HG03521 (cell line): ENCODE results near the gene DDRGK1.
A peak's percentile ranks its signal among the peaks of the same experiment; 100 is the strongest.
"Not testable (repeated sequence)": the region's sequence is repeated elsewhere in the genome, so short reads cannot be mapped to it uniquely, and the experiment has no call there.

ENCODE experiments used
- ATAC-seq: cut with Tn5 transposase; IDR thresholded peaks from one replicate; pipeline ENCODE4 v1.9.1; 2021; ENCODE audit warnings: mild to moderate bottlenecking, moderate library complexity; ENCODE audit not compliant: unreplicated experiment

Gene DDRGK1

DNA sequence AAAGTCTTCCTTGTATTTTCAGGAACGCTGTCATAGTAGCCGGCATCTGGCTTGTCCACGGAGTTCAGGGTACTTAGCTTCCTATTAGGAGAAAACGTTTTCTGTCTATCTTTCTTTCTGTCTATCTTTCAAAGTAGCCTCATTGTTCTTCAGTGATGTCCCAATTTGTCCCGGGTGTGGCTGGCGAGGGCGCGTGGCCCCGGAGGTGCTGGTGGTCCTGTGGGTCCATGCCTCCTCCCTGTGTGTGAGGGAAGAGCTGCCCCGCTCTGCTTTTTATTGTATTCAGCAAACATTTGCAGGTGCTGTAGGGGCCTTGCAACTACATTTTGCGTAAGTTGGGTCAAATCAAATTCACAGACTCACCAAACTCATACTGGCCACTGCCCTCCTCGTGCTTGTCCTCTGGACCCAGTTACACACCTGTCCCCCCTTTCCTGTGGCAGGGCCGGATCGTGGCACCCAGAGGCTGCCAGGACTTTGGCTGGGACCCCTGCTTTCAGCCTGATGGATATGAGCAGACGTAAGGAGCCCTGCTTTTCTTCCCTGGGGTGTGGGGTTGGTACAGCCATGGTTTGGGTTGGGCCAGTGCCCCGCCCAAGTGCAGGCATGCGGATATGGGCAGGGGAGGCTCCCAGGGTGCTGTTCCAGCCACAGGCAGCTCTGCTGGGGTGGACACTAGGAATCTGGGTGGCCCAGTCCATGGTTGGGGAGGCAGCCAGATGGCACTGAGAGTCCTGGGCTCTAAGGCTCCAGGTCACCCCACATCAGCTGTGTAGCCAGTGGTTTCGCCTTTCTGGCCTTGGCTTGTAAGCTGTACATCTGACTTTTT, 17.1 kb upstream of the DDRGK1 start:
- ATAC-seq: no peak

DNA sequence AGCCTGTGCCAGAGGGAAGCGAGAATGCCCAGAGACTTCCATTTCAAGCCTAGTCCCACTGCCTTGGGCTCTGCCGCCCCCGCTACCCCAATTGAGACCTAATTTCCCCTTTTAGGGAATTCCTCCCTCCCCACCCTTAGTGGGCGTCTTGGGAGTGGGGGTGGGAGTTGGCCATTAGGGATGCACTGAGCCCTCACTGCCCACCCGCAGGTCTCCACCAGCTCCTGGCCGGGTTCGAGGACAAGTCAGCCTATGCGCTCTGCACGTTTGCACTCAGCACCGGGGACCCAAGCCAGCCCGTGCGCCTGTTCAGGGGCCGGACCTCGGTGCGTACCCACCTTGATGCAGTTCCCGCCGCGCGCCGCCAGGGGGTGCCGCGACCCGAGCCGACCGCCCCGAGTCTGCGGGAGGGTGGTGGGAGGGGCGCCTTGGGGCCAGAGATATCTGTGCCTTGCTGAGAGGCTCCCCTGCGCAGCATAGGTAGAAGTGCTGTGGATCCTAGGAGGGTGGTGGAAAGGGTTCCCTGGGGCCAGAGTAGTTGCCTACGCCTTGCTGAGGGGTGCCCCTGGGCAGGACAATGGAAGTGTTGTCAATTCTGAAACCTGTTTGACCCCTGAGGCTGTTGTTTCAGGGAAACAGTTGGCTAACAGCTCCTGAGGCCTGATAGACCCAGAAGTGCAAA, 14.0 kb upstream of the DDRGK1 start:
- ATAC-seq: peak; percentile 65

DNA sequence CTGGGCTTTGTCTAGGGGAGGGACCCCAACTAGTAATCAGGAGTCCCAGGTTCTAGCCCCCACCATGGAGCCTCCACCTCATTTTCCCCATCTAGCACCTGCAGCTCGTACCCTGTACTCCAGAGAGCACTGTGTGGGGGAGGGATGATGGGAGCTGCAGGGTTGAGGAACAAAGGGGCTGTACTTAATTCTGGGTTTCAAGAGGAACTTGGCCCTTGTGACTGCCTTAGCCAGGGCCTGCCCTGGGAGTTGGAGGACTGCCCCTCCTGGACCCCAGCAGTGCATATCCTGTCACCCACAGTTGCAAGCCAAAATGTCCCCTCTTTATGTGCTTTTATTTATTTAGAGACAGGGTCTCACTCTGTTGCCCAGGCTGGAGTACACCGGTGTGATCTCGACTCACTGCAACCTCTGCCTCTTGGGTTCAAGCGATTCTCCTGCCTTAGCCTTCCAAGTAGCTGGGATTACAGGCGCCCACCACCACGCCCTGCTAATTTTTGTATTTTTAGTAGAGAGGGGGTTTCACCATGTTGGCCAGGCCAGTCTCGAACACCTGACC, 11.0 kb upstream of the DDRGK1 start:
- not testable (repeated sequence) for ATAC-seq

DNA sequence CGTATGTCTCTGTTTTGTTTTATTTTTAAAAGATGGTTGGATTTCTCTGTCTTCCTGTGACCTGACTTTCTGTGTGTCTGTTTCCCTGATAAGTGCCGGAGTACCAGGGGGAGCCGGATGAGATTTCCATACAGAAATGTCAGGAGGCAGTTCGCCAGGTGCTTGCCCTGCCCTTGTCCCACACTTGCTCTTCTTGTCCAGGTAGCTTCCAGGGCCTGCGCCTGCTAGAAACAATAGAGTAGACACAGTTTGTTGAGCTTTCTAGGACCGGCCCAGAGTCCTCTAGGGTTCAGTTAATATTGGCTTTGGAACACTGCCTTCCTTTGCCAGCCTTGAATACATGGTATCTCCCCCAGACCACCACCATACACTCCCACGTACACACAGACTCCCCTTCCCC, 8.7 kb upstream of the DDRGK1 start:
- no peak for ATAC-seq

DNA sequence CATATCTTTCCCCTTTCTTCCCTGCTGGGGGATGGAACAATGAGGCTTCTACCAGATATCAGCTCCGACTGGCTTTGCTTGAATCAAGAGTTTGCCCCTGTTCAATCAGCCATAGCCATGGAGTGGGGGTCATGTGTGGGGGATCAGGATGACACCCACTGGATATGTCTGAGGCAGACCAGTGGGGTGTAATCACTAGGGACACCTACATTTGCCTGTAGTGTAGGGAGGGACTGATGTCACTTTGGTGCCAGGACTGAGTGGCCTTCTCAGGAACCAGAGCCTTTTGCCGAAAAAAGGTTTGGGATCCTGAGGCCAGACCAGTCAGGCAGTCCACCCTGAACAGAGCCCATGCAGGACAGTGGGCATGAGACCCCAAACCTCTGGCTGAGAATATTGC, 5.9 kb upstream of the DDRGK1 start:
- ATAC-seq: no peak

DNA sequence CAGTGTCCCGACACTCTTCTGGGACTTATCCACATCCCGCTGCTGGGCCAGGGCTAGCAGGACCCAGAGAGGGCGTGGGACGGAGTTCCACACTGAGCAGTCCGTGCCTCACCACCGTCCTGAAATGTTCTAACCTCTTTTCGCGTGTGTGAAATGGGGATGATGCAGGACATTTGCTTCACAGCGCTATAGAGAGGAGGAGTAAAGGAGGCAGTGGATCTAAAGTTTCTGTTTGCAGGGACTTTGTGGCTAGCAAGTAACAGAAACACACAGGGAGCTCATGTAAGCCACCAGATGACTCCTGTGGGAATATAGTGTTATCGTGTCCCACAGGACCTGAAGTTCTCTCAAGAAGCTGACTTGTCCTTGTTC, 5.5 kb upstream of the DDRGK1 start:
- peak; percentile 17 for ATAC-seq

DNA sequence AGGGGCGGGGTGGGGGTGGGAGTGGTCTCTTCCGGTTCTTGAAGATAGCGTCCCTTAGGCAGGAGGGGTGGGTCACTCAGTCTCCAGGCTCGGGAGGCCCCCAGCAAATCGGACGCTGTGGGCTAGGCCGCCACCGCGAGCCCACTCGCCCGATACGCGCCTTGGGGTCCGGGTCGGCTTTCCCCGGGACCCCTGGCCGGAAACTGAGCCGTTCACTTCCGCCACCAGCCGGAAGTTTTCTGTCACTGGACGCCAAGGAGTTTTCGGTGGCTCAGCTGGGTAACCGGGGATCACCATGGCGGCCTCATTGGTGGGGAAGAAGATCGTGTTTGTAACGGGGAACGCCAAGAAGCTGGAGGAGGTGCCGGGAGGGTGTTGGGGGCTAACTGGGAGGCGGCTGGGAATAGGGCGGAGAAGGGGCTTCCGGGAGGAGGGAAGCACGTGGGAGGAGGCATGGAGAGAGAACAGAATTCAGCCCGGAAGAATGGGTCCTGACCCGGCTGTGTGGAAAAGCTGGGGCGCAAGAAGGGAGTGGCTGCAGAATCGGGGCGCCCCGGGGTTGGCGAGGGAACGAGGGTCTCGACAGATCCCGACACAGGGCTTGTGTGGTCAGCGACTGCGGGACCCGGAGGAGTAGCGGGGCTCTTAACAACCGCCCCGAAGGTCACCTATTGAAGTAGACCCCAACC, 4.9 kb upstream of the DDRGK1 start, which contains the start of gene ITPA:
ITPA (plus strand) TSS at position 242 of the 689 bp plus-strand sequence; CDS start at position 296, 54 bp downstream.
- ATAC-seq: peak; percentile 39

DNA sequence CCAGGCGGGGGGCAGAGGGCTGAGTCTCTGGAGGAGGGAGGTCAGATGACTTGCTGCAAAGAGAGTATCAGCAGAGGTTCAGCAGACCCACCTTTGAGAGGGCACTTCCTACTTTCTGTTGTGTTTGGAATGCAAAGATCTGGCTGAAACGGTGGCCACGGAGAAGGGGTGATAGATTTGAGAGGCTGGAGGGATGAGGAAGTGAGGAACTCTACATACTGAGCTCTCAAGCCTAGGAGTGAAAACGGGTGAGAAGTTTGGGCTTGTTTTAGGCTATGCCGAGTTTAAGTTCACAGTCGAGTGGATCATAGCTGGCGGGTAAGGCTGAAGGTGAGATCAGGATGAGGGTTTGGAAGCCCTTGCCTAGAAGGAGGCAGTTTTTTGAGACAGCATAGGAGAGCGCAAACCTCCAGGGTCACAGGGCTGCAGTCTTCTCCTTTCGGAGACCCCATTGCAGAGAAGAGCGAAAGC, 4.3 kb upstream of the DDRGK1 start:
- ATAC-seq: peak; percentile 1

DNA sequence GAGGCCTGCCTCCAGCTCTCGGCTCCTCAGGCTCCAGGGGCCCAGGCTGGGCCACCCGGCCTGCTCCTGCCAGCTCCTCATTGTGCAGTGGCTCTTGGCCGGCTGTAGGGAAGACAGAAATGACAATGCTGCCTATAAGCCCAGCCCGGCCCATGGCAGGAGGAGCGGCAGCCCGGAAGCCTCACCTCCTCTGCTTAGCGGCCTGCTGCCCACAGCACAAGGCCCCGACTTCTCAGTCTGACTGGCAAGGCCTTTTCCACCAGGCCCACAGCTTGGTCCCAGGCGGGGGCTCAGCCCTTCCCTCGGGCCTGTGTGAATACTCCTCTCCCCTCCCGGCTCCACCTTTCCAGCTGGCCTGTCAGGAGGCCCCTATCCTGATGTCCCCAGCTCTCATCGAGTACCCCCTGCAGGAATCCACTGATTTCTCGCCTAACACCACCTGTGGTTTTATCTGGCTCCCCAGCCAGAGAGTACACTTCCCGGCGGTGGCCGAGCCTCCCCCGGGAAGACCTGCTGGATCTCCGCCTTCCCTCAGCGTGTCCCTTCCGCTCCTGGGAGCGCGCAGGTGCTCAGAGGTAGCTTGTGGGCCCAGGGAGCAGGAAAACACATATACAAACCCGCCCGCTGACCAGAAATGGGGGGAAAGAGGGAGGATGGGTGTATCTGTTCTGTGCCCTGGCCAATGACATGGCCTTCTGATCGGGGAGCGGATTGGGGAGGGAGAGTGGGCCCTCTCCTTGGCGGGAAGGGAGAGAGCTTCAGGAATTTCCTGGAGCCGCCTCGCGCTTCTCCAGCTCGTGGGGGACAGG, 963 bp downstream of the DDRGK1 start:
- ATAC-seq: peak; percentile 5

DNA sequence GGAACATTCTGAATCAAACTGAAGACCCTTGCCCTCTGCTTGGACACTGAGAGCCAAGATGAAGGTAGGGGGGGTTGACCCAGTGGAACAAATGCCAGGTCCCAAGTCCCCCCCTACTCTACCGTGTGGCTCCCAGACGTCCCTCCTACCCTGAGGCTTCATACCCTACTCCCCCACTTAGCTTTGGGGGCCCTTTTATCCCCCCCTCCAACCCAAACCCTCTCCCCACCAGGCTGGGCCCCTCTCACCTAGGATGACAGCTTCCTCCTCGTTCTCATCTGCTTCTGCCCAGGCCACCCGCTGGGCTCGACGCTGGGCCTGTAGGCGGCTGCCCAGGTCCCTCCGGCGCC, 1.5 kb downstream of the DDRGK1 start:
- no peak for ATAC-seq

DNA sequence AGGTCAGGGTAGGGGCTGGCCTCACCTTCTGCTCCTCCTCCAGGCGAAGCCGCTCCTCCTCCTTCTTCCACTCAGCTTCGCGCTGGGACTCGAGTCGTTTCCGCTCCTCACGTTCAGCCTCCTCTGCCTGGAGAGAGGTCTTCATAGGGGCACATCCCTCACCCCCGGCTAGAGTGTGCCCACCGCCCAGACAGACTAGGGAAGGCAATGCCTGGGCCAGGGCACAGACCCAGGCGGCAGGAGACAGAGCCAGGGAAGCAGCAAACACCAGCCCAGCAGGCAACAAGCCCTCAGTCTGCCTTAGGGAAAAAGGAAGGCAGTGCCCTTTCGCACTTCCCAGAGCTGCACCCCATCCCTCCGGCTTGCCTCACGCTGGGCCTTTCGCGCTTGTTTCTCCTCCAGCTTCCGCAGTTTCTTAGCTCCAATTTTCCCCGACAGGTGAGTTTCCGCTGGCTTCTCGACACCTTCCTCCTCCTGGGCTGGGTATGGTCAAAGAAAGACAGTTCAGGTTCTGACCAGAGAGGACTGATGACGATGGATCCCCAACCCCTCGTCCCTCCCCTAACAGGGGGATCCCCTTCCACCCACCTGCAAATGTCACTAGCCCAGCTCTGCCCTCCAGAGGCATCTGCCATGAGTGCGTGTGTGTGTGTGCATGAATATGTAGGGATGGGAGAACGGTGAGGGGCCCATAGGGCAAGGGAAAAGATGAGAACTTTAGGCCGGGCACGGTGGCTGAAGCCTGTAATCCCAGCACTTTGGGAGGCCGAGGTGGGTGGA, 4.3 kb downstream of the DDRGK1 start:
- ATAC-seq: no peak

DNA sequence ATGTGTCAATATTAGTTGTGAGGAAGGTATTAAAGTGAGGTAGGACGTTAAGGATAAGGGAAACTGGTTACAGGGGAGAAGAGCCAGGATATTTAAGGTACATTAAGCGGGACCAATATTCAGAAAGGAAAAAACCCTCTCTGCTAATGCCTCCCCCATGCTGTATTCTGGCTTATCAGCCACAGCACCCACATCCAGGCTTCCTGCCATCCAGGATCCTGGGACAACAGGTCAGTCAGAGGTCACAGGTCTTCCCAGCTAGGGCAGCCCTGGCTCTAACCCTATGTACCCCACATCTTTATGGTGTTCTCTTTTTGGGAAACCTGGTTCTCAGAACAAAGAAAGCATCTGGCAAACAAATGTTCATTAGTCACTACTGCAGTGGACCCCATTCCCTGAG, 5.3 kb downstream of the DDRGK1 start:
- no peak for ATAC-seq

DNA sequence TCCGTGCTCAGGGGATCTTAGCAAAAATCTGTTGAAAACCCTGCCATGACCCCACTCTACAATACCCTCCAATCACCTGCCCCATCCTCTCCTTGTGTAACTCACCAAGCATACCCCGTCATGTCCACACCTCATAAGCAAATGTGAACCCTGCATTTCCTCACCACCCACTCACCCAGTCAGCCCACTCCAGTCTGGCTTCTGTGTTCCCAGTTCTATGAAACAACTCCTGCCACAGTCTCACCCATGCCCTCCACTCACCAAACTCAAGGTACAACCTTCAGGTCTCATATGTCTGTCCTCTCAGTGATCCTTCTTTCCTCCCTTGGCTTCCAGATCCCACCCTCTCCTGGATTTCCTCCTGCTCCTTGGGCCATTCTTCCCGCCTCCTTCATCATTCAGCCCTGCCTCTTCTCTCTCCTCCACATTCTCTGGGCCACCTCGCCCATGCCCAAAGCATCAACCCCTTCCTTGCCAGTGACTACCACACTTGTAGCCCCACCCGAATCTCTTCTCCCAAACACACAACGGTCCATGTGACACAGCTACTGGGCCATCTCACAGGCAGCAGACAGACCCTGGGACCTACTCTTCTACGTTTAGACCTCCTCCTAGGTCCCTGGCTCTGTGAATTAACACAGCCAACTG, 8.8 kb downstream of the DDRGK1 start:
- ATAC-seq: no peak

DNA sequence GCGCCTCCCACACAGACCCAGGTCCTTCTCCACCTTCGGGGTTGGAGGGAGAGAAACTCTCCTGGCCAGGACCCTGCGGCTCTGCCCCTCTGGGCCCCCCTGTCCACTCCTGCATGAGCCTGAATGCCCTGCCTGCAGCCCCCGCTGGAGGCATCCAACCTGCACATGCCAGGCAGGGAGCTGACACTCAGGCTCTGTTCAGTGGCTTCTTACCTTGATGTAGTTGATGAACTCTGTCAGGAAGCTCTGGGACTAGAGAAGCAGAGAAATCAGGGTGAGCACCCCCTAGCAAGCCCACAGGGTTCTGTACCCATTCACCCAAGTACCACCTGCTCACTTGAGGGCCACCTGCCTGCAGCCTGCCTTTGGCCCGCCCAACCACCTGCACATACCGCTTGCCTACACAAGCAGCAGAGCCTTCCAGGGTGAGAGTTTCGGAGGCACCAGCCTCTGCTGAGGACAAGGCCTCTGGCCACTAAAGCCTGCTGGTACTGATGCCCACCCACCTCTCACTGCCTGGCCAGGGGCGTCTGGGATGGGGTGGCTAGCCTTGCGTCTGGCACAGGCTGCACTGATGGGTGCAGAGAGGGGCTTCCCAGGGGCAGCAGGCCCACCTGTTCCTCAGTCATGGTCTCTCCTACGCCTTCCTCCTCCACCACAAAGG, 9.7 kb downstream of the DDRGK1 start:
- ATAC-seq: no peak

DNA sequence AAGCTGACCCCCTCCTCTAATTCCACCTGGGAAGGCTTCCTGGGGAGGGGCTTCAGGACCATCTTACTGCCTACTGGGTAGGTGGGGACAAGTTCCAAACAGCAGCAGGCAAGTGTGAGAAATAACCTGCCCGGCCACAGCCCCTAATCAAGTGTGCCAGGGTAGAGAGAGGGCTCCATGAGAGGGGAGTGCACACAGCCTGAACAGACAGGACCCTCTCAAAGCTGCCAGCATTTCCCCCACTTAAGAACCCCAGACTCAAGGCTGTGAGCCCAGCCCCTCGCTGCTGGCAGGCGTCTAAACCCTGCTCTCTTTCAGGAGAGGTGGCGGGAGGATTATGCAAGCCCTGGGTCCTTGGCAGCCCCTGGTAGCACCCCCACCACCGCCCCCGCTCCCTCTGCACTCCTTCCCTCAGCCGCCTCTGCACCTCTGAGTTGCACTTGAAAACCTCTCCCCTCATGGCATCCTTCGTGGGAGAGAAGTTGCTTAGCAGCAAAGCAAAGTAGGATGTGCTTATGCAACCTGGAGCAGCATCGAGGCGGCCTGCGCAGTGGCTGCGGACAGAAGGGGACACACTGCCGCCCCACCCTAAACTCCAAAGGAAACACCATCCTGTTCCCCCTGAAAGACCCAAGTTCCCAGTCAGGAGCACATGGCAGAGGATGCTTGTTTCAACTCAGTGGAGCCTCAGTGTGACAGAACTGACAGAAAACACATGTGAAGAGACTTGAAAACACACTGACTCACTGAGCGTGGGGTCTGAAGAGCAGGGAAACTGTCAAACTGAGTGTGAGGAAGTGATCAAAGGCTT, 10.5 kb downstream of the DDRGK1 start:
- ATAC-seq: no peak

DNA sequence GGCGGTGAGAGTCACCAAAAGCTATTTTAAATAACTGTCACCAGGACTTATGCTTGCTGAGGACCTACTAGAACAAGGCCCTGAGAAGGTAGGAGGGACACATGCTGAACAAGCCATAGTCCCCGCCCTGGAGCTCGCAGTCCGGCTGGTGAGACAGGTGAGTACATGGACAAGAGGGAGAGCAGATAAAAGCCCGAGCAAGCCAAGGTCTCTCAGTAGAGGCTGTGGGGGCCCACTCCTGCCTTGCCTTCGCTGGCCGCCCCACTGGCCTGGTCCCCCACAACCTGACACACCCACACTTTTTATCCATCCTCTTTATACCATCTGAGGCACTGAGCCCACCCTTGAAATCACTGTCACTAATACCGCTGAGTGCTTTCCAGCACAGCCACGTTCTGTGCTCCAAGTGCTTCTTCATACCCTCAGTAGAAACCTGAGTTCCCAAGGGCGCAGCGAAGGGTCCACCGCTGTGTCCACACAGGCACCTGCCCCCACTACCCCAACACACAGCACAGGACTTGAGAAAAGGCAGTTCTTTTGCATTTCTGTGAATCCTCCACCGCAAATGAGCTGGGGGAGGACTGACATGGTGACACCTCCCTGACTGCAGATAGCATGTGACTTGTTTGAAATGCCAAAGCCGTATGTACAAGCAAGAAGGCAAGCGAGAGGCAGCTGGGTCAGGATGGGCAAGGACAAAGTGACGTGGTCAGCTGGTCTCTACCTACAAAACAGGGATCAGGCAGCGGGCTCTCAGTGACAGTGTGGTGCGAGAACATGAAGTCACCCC, 12.1 kb downstream of the DDRGK1 start:
- ATAC-seq: no peak

DNA sequence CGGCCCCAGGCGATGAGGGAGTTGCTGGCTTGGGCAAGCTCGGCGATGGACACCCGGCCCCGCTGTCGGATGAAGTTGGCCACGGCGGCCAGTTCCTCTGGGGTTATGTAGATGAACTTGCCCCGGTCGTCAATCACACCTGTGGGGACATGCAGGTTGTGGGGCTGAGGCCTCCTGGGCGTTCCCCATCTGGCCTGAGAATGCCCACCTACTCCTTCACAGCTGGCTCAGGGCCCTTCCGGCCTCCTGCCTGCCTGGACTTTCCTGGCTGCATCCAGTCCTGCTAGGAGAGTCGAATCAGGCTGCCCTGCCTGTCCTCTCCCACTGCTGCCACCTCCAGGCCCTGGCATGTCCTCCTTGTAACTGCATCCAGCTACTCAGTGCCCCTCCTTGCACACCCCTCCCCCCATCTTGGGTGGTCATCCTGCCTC, 13.8 kb downstream of the DDRGK1 start:
- no peak for ATAC-seq
